Psoas muscle (tissue), 8 donors: ENCODE data around the gene DAP. TPM values are rescaled to one million over a fixed set of nuclear protein-coding genes. Genes with fewer than 3 reads are reported as not detected.

Experiments used
- ATAC-seq, 4 donors: fragments of 200-7000 bp; cut with Tn5 transposase; one replicate each; pipeline ENCODE4 v1.9.1; 2020; ENCODE audit warnings: moderate library complexity in 3 of 4, mild to moderate bottlenecking in 2 of 4
- DNase-seq, 2 donors: peaks; one replicate each; pipeline ENCODE4 v3.0.0-alpha.2; 2020
- H3K27ac ChIP-seq: fragments of 200-600 bp; one replicate; pipeline ENCODE4 v1.8.0; 2022
- H3K27me3 ChIP-seq, 3 donors: fragments of 200-600 bp in 1 of 3; one replicate each; pipeline versions ENCODE4 v1.6.1 to v1.8.0; 2013 to 2022; ENCODE audit warnings: low read length in 2 of 3, mild to moderate bottlenecking in 2 of 3, moderate library complexity in 1 of 3; ENCODE audit not compliant: insufficient read depth in 3 of 3
- H3K36me3 ChIP-seq, 2 donors: fragments of 200-600 bp in 1 of 2; one replicate each; pipeline versions ENCODE4 v1.6.1 to v1.8.0; 2013 to 2022; ENCODE audit warnings: low read depth in 1 of 2, mild to moderate bottlenecking in 1 of 2, moderate library complexity in 1 of 2; ENCODE audit not compliant: insufficient read depth in 1 of 2
- H3K4me1 ChIP-seq: fragments of 200-600 bp; one replicate; pipeline ENCODE4 v1.8.0; 2022
- H3K4me3 ChIP-seq: fragments of 200-600 bp; one replicate; pipeline ENCODE4 v1.8.0; 2022; ENCODE audit warnings: mild to moderate bottlenecking
- H3K9me3 ChIP-seq: fragments of 200-600 bp; one replicate; pipeline ENCODE4 v1.8.0; 2022
- CTCF ChIP-seq: fragments of 200-600 bp; IDR thresholded peaks from one replicate; pipeline ENCODE4 v1.8.0; 2022; ENCODE audit warnings: antibody characterized with exemption
- WGBS, 3 donors: extraction: QIAGEN DNeasy Blood & Tissue Kit; methylation state at CpG; one replicate each; pipeline versions ENCODE4 v1.1.6 to v1.1.7; 2013; 5-methylcytosine and 5-hydroxymethylcytosine counted together
- intact Hi-C, 2 donors: fragments of 100-400 bp; cut with DNase I; formaldehyde crosslinking; loops; one replicate each; pipeline versions ENCODE4 v1.11.0 to v1.14.2; 2022
- polyA plus RNA-seq, 3 donors: library from polyadenylated mRNA; stranded (reverse); fragments of 200-250 nt; gene quantifications; one replicate each; pipeline ENCODE4 v1.2.3, GENCODE V29; 2013
- total RNA-seq, 4 donors: library from RNA; stranded (reverse); fragmentation: NEBNext Ultra II Directional in 2 of 4; extraction: Animal tissue kit (Norgen Biotek cat#: 25700) in 2 of 4; gene quantifications; one replicate each; pipeline versions ENCODE4 v1.2.1 to v1.2.4, GENCODE V29; 2021 to 2023
- donor health status: healthy with polysubstance abuse.
- donor health status: DM: no; HTN: no; CAD: no; lungs with moderate emphysema.
- donor health status: Bipolar disorder and iron deficiency.
- donor health status: healthy.
- donor health status: DM: yes; HTN: yes; CAD: no.
- donor health status: DM: no; HTN: no; CAD: no.
- donor health status: DM: no; HTN: no; CAD: no.
- donor health status: DM: yes; HTN: yes; CAD: no.

DAP gene
- total and polyA plus RNA-seq, 7 donors, result 3.6 to 8.1 (median 5.1) TPM

- H3K27me3 ChIP-seq, result no peaks in the 10 kb centered on the region
- DNase-seq, result no peak
- H3K4me3 ChIP-seq, result no peak overlapping the region
- intact Hi-C loops, result no loop called here
- no peak overlapping the region for H3K27ac ChIP-seq
- no peaks in the 10 kb centered on the region for H3K4me1 ChIP-seq
- WGBS, 3 donors, result 63 to 71% (median 66%) methylated on average over 10 of the region's 10 CpGs
- no peaks in the 10 kb centered on the region for H3K36me3 ChIP-seq
- H3K9me3 ChIP-seq, result no peaks in the 10 kb centered on the region
- ATAC-seq, result no peak
- no peak for TF ChIP-seq CTCF
These were observed 125.7 kb downstream of the DAP start for GRCh38 chr5:10635257-10635866.

- no peaks in the 10 kb centered on the region for H3K27me3 ChIP-seq
- DNase-seq (no peak), ATAC-seq (no peak)
- H3K4me3 ChIP-seq, result no peak overlapping the region
- WGBS, 3 donors, result 91 to 96% (median 91%) methylated on average over 2 of the region's 2 CpGs
- no peaks in the 10 kb centered on the region for H3K36me3 ChIP-seq
- H3K4me1 ChIP-seq, result no peaks in the 10 kb centered on the region
- intact Hi-C loops, result no loop called here
- H3K27ac ChIP-seq, result no peak overlapping the region
- TF ChIP-seq CTCF, result no peak
- H3K9me3 ChIP-seq, result no peaks in the 10 kb centered on the region
These were observed 126.5 kb downstream of the DAP start for GRCh38 chr5:10634562-10634961.

GRCh38 chr5:10634050-10634449 is 127.0 kb downstream of the DAP start:
- WGBS, 3 donors, result 69 to 86% (median 80%) methylated on average over 4 of the region's 4 CpGs
- intact Hi-C loops, result no loop called here
- no peaks in the 10 kb centered on the region for H3K9me3 ChIP-seq

GRCh38 chr5:10633271-10634049 is 127.6 kb downstream of the DAP start:
- TF ChIP-seq CTCF, result no peak

More at GRCh38 chr5:10634050-10634449, 127.0 kb downstream of the DAP start:
- Histone ChIP-seq H3K36me3 (no peaks in the 10 kb centered on the region), H3K27ac (no peak overlapping the region), H3K27me3 (no peaks in the 10 kb centered on the region), H3K4me1 (no peaks in the 10 kb centered on the region), H3K4me3 (no peak overlapping the region)
- TF ChIP-seq CTCF, result no peak
- DNase-seq (no peak), ATAC-seq (no peak)

More at GRCh38 chr5:10633271-10634049, 127.6 kb downstream of the DAP start:
- DNase-seq, result no peak
- WGBS, 3 donors, result 73 to 76% (median 74%) methylated on average over 28 of the region's 28 CpGs
- intact Hi-C loops, result no loop called here
- H3K4me1 ChIP-seq, result no peaks in the 10 kb centered on the region
- H3K4me3 ChIP-seq, result no peak overlapping the region
- ATAC-seq, result no peak
- no peaks in the 10 kb centered on the region for H3K9me3 ChIP-seq
- H3K36me3 ChIP-seq, result no peaks in the 10 kb centered on the region
- H3K27ac ChIP-seq, result no peak overlapping the region
- no peaks in the 10 kb centered on the region for H3K27me3 ChIP-seq
